HCT116 (cell line): ENCODE measurements around the gene ZNF594. TPM values are rescaled to one million over a fixed set of nuclear protein-coding genes. Genes with fewer than 3 reads are reported as not detected.
"Not testable (repeated sequence)": the region's sequence is repeated elsewhere in the genome, so short reads cannot be mapped to it uniquely, and the experiment has no call there.

Source experiments
- ATAC-seq: fragments of 200-7000 bp; cut with Tn5 transposase; 2 replicates; pipeline ENCODE4 v1.9.1; 2020; ENCODE audit warnings: mild to moderate bottlenecking, moderate library complexity
- BruUV-seq: library from RNA; stranded (reverse); fragments of 400-500 nt; replicated peaks from 2 replicates; lab custom pipeline; 2021; lab: Mats Ljungman, UMichigan
- CTCF ChIA-PET: fragments of 300-600 bp; sonication (Branson Sonifier 250); formaldehyde crosslinking; loops from one replicate; lab custom pipeline; 2021; ENCODE audit warnings: antibody characterized with exemption; lab: Charles Lee
- POLR2A ChIA-PET: fragments of 300-600, 350-600 bp; sonication (Branson Sonifier 250); formaldehyde crosslinking; loops from one replicate; lab custom pipeline; 2021; ENCODE audit warnings: antibody characterized with exemption; lab: Charles Lee
- RAD21 ChIA-PET, 2 experiments: fragments of 300-600 bp; sonication (Branson Sonifier 250); formaldehyde crosslinking; loops; one replicate each; lab custom pipeline; 2023; ENCODE audit warnings: low total read pairs in 2 of 2; ENCODE audit not compliant: uncharacterized antibody in 2 of 2, unreplicated experiment in 2 of 2, low non-redundant PET in 1 of 2; lab: Charles Lee
- DNase-seq: peaks from one replicate; pipeline ENCODE4 v3.0.0-alpha.2; 2010; ENCODE audit warnings: low read depth, low spot score
- H2AFZ ChIP-seq: fragments of 200-600 bp; shearing (Covaris generic), sonication (generic); 2 replicates; pipeline ENCODE4 v1.6.1; 2017; ENCODE audit warnings: low read depth, mixed run types, mixed read lengths, antibody characterized with exemption, low read length; ENCODE audit not compliant: poor library complexity, severe bottlenecking
- H3K27ac ChIP-seq: 2 replicates; pipeline ENCODE4 v1.5.1; 2012; ENCODE audit warnings: low read depth, low read length
- H3K27me3 ChIP-seq: fragments of 200-600 bp; sonication (generic); 2 replicates; pipeline ENCODE4 v1.6.1; 2016; ENCODE audit warnings: mixed run types, low read length, mixed read lengths; ENCODE audit not compliant: insufficient read depth
- H3K36me3 ChIP-seq, 2 experiments: fragments of 200-500 bp in 1 of 2; fragments of 200-600 bp in 1 of 2; sonication (Bioruptor generic) in 1 of 2; sonication (generic) in 1 of 2; 2 replicates each; pipeline versions ENCODE4 v1.5.1 to v1.6.1; 2014 to 2016; ENCODE audit warnings: low read length in 2 of 2, inconsistent platforms in 1 of 2, mixed read lengths in 1 of 2, mixed run types in 1 of 2; ENCODE audit not compliant: insufficient read depth in 2 of 2, control insufficient read depth in 1 of 2
- H3K4me1 ChIP-seq, 2 experiments: fragments of 200-600 bp in 1 of 2; sonication (generic) in 1 of 2; 2 replicates each; pipeline versions ENCODE4 v1.5.1 to v1.6.1; 2012 to 2017; ENCODE audit warnings: low read length in 2 of 2, inconsistent platforms in 1 of 2, mild to moderate bottlenecking in 1 of 2, mixed read lengths in 1 of 2, mixed run types in 1 of 2, moderate library complexity in 1 of 2; ENCODE audit not compliant: insufficient read depth in 2 of 2, control insufficient read depth in 1 of 2
- H3K4me2 ChIP-seq: fragments of 200-600 bp; sonication (generic); 2 replicates; pipeline ENCODE4 v1.6.1; 2017; ENCODE audit warnings: mixed run types, low read length, mixed read lengths
- H3K4me3 ChIP-seq, 2 experiments: fragments of 200-600 bp in 1 of 2; sonication (generic) in 1 of 2; replicated peaks in 1 of 2; 2 replicates each; pipeline ENCODE4 v1.5.1; 2011 to 2016; ENCODE audit warnings: low read length in 2 of 2, control low read depth in 1 of 2, low read depth in 1 of 2, mild to moderate bottlenecking in 1 of 2, mixed read lengths in 1 of 2, mixed run types in 1 of 2
- H3K79me2 ChIP-seq: fragments of 200-600 bp; sonication (generic); 2 replicates; pipeline ENCODE4 v1.6.1; 2017; ENCODE audit warnings: mild to moderate bottlenecking, mixed run types, low read length, moderate library complexity, mixed read lengths; ENCODE audit not compliant: insufficient read depth
- H3K9ac ChIP-seq: fragments of 200-600 bp; sonication (generic); 2 replicates; pipeline ENCODE4 v1.6.1; 2016; ENCODE audit warnings: low read length, mixed read lengths
- H3K9me2 ChIP-seq: fragments of 200-600 bp; sonication (generic), shearing (Covaris generic); 2 replicates; pipeline ENCODE4 v1.6.1; 2017; ENCODE audit warnings: mixed run types, mild to moderate bottlenecking, moderate library complexity; ENCODE audit not compliant: insufficient read depth
- H3K9me3 ChIP-seq, 2 experiments: fragments of 200-500 bp in 1 of 2; fragments of 200-600 bp in 1 of 2; sonication (Bioruptor generic) in 1 of 2; sonication (generic) in 1 of 2; 2 replicates each; pipeline ENCODE4 v1.6.1; 2014 to 2017; ENCODE audit warnings: low read length in 2 of 2, mixed read lengths in 2 of 2, inconsistent platforms in 1 of 2, low read depth in 1 of 2, mild to moderate bottlenecking in 1 of 2, mixed run types in 1 of 2, moderate library complexity in 1 of 2; ENCODE audit not compliant: control insufficient read depth in 1 of 2, insufficient read depth in 1 of 2
- H4K20me1 ChIP-seq: fragments of 200-600 bp; sonication (generic), shearing (Covaris generic); 2 replicates; pipeline ENCODE4 v1.6.1; 2017; ENCODE audit warnings: mixed run types, mild to moderate bottlenecking, moderate library complexity; ENCODE audit not compliant: insufficient read depth
- ATF3 ChIP-seq: IDR thresholded peaks from 2 replicates; pipeline ENCODE4 v1.6.1; 2012
- CBX3 ChIP-seq: IDR thresholded peaks from 2 replicates; pipeline ENCODE4 v1.6.1; 2012; ENCODE audit warnings: low read depth
- CEBPB ChIP-seq: IDR thresholded peaks from 2 replicates; pipeline ENCODE4 v1.6.1; 2012; ENCODE audit warnings: low read depth
- EGR1 ChIP-seq: IDR thresholded peaks from 2 replicates; pipeline ENCODE4 v1.6.1; 2012; ENCODE audit warnings: low read depth
- ELF1 ChIP-seq: IDR thresholded peaks from 2 replicates; pipeline ENCODE4 v1.6.1; 2012; ENCODE audit warnings: low read depth, borderline replicate concordance
- MAX ChIP-seq: IDR thresholded peaks from 2 replicates; pipeline ENCODE4 v1.6.1; 2012
- POLR2AphosphoS5 ChIP-seq: IDR thresholded peaks from 2 replicates; pipeline ENCODE4 v1.6.1; 2011; ENCODE audit warnings: mild to moderate bottlenecking, low read depth, low read length, moderate library complexity
- RAD21 ChIP-seq: IDR thresholded peaks from 2 replicates; pipeline ENCODE4 v1.6.1; 2012; ENCODE audit warnings: low read depth, mild to moderate bottlenecking
- REST ChIP-seq: IDR thresholded peaks from 2 replicates; pipeline ENCODE4 v1.6.1; 2012; ENCODE audit warnings: low read depth
- SP1 ChIP-seq: IDR thresholded peaks from 2 replicates; pipeline ENCODE4 v1.6.1; 2012; ENCODE audit warnings: low read depth
- SRF ChIP-seq: IDR thresholded peaks from 2 replicates; pipeline ENCODE4 v1.6.1; 2012; ENCODE audit warnings: low read depth
- TCF7L2 ChIP-seq: IDR thresholded peaks from 2 replicates; pipeline ENCODE4 v1.7.0; 2011; ENCODE audit warnings: borderline replicate concordance, inconsistent platforms; ENCODE audit not compliant: insufficient read depth, insufficient read length; ENCODE audit errors: extremely low read depth
- ZBTB33 ChIP-seq: IDR thresholded peaks from 2 replicates; pipeline ENCODE4 v1.6.1; 2011; ENCODE audit warnings: mild to moderate bottlenecking, low read length, moderate library complexity; ENCODE audit not compliant: insufficient replicate concordance; ENCODE audit errors: extremely low read depth
- ZFX ChIP-seq: fragments of 450-650 bp; IDR thresholded peaks from 2 replicates; pipeline ENCODE4 v1.6.1; 2017
- intact Hi-C: fragments of 100-400 bp; cut with micrococcal nuclease; formaldehyde crosslinking; loops from 2 replicates; pipeline ENCODE4 v1.10.0; 2022
- total RNA-seq: library from RNA; stranded (reverse); gene quantifications from one replicate; pipeline ENCODE4 v1.2.1, GENCODE V29; 2021; ENCODE audit not compliant: unreplicated experiment

Gene ZNF594
- total RNA-seq, 1 experiment from 2014 or later: 8.3 TPM

DNA sequence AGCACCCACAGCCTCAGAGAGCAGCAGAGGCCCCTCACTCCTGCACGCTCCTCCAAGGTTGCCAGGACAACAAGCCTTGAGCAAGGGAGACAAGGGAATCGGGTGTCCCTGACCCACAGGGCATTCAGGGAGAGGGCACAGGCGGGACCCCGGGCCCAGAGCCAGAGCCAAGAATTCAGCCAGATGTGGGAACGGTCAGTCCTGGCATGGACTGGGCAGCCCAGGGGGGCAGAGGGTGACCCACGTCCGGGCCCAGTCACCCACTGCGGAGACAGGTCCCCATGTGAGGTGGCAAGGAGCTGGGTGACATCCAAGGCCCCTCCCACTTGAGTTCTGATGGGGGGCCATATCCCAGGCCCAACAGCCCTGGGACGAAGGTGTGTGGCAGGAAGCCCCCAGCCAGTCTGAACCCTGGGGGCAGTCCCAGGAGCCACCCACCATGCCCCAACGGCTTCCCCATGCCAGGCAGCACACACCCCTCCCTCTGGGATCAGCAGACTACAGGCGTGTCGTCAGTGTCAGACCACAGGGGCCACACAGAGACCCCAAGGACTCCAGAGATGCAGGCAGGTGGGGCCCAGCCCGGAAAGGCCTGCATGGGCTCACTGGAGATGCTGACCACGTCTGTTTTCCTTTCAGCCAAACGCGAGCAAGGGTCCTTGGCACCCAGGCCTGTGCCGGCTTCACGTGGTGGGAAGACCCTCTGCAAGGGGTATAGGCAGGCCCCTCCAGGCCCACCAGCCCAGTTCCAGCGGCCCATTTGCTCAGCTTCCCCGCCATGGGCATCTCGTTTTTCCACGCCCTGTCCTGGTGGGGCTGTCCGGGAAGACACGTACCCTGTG lies 52.8 kb downstream of the ZNF594 start:
- Histone ChIP-seq H3K27me3 (no peaks in the 10 kb centered on the region), H3K4me2 (no peak overlapping the region), H3K9me3 (no peaks in the 10 kb centered on the region), H4K20me1 (no peaks in the 10 kb centered on the region), H3K27ac (no peak overlapping the region), H3K9ac (no peak overlapping the region), H3K36me3 (no peaks in the 10 kb centered on the region), H3K4me1 (no peaks in the 10 kb centered on the region), H3K9me2 (no peaks in the 10 kb centered on the region), H2AFZ (no peak overlapping the region), H3K4me3 (no peak overlapping the region), H3K79me2 (no peaks in the 10 kb centered on the region)
- intact Hi-C loops: no loop called here
- ATAC-seq (no peak), DNase-seq (no peak)
- CTCF ChIA-PET: no interaction called here
- RAD21 ChIA-PET: no interaction called here
- TF ChIP-seq RAD21: no peak
- TF ChIP-seq MAX: no peak
- no peak for TF ChIP-seq ELF1
- no peak for TF ChIP-seq ZFX
- no peak for TF ChIP-seq ATF3
- no peak for TF ChIP-seq ZBTB33
- TF ChIP-seq SP1: no peak
- no peak for TF ChIP-seq REST
- TF ChIP-seq TCF7L2: no peak
- no peak for TF ChIP-seq CBX3
- no peak for TF ChIP-seq SRF
- TF ChIP-seq CEBPB: no peak
- TF ChIP-seq POLR2AphosphoS5: no peak
- no peak for TF ChIP-seq EGR1
- BruUV-seq: no TSS peak
- POLR2A ChIA-PET: no interaction called here

DNA sequence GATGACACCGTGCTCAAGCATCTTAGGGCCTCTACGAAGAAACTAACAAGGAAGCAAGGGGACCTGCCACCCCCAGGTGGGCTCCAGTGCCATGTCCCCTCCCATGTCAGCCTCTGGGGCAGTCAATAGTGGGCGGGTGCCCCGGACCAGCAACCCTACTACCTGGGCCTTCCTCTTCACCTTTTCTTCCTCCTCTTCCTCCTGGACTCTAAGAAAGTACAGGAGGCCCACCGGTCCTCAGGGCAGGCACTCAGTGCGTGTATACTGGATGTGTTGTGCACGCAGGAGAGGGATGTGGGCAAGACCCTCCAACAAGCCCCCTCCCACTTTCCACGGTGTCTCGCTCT lies 53.5 kb downstream of the ZNF594 start:
- H3K9ac ChIP-seq, POLR2A ChIA-PET, BruUV-seq, H3K4me2 ChIP-seq, H3K4me1 ChIP-seq, H3K79me2 ChIP-seq, H3K4me3 ChIP-seq, H3K9me3 ChIP-seq, DNase-seq, RAD21 ChIA-PET, H4K20me1 ChIP-seq, CTCF ChIA-PET, H2AFZ ChIP-seq, H3K27ac ChIP-seq, H3K27me3 ChIP-seq, H3K36me3 ChIP-seq, intact Hi-C loops, H3K9me2 ChIP-seq, ATAC-seq: not testable (repeated sequence)
